Hematopoietic multipotent progenitor cell treated with erythropoietin and hydrocortisone succinate and interleukin-3 and kit ligand, for 17 days (in vitro differentiated cells): Measurements from ENCODE around the gene ACAP2.
"Not testable (repeated sequence)": the region's sequence is repeated elsewhere in the genome, so short reads cannot be mapped to it uniquely, and the experiment has no call there.

Experiments
- DNase-seq: peaks from one replicate; pipeline ENCODE4 v3.0.0-alpha.2; 2015; ENCODE audit warnings: low spot score

The ACAP2 gene

GRCh38 chr3:195441992-195442572 lies 738 bp downstream of the ACAP2 start:
- DNase-seq, result no peak

- DNase-seq, result peak; percentile 49
Observed at GRCh38 chr3:195441476-195441991, 1.3 kb downstream of the ACAP2 start.

DNA sequence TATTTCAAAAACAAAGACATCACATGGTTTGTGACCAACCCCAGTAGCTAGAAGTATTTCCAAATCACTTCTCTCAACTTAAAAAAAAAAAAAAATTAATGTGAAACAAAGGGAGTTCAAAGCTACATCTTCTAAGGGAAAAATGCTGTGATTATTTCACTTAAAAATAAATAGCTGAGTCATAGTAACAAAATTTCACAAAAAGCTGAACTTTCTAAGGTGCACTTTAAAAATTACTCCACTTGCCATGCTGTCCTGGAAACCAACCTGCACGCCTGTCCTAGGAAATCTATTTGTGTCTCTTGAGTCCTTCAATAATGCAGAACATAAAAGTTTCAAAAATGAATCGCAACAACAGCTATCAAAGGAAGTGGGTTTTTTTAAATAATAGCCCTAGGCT lies 1.8 kb downstream of the ACAP2 start:
- DNase-seq, result no peak

- DNase-seq, result no peak
Observed at GRCh38 chr3:195440379-195440778, 2.4 kb downstream of the ACAP2 start.

- no peak for DNase-seq
Observed at GRCh38 chr3:195438371-195438770, 4.4 kb downstream of the ACAP2 start.

DNA sequence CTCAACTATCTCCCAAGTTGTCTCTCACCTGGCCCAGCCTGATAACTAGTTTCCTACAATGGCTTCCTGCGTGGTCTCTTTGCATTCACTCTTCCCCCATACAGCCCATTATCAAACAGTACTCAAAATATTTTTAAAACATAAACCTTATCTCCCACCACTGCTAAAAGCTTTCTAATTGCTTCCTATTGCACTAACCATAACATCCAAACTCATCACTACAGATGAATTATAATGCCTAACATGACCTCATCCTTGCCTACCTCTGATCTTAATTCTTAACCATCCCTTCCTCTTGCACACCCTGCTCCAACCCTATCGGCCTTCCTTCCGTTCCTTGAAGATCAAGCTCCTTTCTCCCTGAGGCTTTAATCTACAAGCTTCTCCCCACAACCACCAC lies 17.0 kb downstream of the ACAP2 start:
- DNase-seq, result no peak

- DNase-seq, result no peak
Observed at GRCh38 chr3:195423818-195424217, 19.0 kb downstream of the ACAP2 start.

DNA sequence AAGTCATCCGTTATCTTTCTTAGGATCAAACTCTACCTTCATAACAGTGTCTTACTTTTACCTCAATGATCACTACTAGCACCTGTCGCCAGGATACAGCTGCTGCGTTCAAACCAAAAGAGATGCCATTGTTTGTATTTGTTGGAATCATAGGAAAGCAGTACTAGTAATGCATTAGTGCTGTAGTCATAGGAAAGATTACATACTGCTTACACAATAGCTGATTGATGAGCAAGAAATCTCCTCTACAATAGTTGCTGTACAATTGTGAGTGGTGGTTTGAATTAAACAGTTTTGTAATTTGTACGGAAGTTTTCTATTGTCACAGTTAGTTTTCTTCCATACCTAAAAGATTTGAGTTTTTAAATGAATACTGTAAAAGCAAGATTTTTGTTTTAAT lies 21.4 kb downstream of the ACAP2 start:
- DNase-seq, result no peak

DNA sequence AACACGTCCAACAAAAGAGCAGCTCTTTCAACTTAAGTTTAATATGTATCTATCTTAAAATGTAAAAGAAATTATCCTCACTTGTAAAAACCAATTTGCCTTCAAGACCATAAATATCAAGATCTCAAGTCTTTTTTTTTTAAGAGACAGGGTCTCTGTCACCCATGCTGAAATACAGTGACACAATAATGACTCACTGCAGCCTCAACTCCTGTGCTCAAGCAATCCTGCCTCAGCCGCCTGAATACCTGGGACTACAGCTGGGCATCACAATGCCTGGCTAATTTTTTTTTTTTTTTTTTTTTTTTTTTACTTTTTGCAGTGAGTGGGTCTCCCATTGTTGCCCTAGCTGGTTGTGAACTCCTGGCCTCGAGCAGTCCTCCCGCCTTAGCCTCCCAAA lies 26.0 kb downstream of the ACAP2 start:
- DNase-seq, result no peak

GRCh38 chr3:195411836-195412235 lies 31.0 kb downstream of the ACAP2 start:
- no peak for DNase-seq

- no peak for DNase-seq
Observed at GRCh38 chr3:195410546-195410945, 32.3 kb downstream of the ACAP2 start.

GRCh38 chr3:195407531-195408409 lies 35.0 kb downstream of the ACAP2 start:
- no peak for DNase-seq

DNA sequence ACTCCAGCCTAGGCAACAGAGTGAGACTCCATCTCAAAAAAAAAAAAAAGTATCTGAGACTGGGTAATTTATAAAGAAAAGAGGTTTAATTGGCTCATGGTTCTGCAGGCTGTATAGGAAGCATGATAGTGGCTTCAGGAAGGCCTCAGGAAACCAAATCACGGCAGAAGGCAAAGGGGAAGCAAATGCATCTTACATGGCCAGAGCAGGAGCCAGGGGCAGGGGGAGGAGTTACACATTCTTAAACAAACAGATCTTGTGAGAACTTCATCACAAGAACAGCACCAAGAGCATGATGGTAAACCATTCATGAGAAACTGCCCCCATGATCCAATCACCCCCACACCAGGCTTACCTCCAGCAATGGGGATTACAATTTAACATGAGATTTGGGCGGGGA lies 37.2 kb downstream of the ACAP2 start:
- no peak for DNase-seq

DNA sequence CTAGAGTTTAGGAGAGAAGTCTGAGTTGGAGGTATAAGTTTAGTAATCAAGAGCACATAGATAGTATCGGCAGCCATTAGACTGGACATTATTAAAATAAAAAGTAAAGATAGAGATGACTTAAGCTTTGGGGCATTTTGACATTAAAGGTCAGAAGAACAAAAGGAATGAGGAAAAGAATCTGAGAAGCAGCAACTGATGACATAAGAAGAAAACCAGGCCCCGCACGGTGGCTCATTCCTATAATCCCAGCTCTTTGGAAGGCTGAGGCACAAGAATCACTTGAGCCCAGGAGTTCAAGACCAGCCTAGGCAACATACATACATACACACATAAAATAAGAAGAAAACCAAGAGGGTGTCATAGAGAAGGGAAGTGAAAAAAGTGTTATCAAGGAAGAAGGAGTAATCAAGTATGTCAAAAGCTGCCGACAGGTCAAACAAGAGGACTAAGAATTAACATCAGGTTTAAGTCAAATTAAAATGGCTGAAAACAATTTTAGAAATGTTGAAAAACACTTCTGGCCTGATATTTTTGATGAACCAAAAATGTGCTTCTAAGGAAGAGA lies 38.9 kb downstream of the ACAP2 start:
- DNase-seq, result no peak

DNA sequence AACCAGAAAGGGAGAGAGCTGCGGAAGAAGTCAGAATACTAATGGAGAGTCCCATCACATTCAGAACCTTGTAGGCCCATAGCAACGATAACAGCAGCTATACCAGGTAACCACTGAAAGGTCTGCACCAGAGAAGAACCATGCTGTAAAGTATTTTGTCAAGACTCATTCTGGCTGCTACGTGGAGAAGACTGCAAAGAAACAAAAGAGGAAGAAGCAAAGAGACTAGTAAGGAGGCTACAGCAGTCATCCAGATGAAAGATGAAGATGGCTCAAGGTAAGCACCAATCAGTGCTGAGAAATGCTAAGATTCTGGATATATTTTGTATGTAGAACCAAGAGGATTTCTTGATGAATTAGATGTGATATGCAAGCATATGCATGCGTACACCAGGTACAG lies 39.6 kb downstream of the ACAP2 start:
- no peak for DNase-seq

DNA sequence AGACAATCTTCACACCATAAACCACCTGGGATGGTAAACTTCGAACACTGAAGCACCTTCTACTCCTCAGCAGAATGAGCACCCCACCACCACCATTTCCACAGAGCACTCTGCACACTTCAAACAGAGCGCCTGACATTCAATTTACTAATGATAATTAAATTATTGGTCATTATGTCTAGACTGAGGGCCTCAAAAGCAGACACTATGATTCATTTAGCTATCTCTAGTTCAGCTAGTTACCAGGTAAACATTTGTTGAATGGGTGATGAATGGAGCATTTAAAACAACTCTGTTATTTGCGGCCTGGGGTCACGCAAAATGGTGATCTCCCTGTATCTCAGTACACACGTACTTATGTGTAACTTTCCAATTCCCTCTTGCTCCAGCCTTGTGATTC lies 40.9 kb downstream of the ACAP2 start:
- no peak for DNase-seq

DNA sequence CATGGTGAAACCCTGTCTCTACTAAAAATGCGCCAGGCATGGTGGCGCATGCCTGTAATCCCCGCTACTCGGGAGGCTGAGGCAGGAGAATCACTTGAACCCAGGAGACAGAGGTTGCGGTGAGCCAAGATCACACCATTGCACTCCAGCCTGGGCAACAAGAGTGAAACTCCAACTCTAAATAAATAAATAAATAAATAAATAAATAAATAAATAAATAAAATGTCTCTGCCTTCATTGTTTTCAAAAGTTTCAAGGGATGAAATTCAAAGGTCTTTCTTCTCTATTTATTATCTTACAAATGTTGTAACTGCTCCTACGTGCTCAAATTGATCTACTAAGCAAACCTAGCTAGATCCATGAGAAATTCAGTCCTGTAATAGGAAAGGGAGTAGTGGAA lies 44.4 kb downstream of the ACAP2 start:
- DNase-seq, result not testable (repeated sequence)

GRCh38 chr3:195397524-195397923 lies 45.3 kb downstream of the ACAP2 start:
- no peak for DNase-seq

GRCh38 chr3:195395208-195395816 lies 47.5 kb downstream of the ACAP2 start:
- DNase-seq, result no peak

GRCh38 chr3:195394700-195395099 lies 48.1 kb downstream of the ACAP2 start:
- DNase-seq, result no peak

DNA sequence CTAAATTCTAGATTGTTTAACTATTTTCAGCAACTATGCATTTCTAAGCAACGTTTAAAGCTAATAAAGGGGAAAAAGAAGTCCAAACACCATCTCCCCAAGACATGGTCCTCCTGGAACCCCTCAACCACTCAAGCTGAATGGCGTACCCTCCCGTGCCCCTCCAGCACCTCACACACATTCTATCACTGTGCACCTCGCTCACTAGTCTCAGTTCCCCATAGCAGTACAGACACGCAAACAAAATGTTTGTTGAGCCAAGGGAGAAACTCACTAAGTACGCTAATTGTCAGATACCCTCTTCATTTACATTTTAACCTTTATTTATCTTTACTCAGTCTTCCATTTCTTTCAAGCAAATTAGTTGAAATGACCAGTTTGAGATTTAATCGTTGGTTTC lies 48.8 kb downstream of the ACAP2 start:
- DNase-seq, result no peak

DNA sequence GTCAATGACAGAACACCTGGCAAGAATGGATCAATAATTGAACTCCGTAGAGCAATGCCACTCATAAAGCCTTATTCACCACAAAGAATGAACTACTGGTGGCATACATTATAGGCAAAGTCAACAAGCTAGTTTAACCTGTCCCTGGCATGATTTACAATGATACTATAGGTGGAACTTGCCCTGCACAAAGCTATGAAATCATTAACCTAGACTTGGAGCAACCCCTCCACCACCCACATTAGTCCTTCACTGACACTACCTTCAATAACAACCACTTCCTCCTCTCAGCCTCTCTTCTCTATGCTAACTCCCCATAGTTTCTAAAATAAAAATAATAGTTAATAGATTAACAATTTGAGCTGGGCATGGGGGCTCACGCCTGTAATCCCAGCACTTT lies 54.4 kb downstream of the ACAP2 start:
- DNase-seq, result no peak

DNA sequence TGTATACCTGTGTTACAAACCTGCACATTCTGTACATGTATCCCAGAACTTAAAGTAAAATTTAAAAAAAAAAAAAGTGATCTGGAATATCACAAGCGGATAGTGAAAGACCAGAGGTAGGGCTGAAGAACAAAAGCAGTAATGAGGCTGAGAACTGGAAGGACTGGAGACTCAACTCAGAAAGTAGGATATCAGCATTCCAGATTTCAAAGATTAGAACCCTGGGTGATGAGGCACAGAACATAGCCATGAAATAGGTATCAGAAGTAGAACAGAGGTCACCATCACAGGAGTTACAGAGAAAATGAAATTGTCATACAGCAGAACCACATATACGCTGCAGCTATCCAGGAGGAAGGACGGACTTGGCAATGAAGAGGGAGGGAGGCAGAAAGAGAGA lies 56.1 kb downstream of the ACAP2 start:
- no peak for DNase-seq
